ENCODE measurements around the gene KLB. TPM values are rescaled to one million over a fixed set of nuclear protein-coding genes. Genes with fewer than 3 reads are reported as not detected.
"Not testable (repeated sequence)": the region's sequence is repeated elsewhere in the genome, so short reads cannot be mapped to it uniquely, and the experiment has no call there.

The KLB gene
- total RNA-seq, 3 donors from 2014 or later, result not detected

DNA sequence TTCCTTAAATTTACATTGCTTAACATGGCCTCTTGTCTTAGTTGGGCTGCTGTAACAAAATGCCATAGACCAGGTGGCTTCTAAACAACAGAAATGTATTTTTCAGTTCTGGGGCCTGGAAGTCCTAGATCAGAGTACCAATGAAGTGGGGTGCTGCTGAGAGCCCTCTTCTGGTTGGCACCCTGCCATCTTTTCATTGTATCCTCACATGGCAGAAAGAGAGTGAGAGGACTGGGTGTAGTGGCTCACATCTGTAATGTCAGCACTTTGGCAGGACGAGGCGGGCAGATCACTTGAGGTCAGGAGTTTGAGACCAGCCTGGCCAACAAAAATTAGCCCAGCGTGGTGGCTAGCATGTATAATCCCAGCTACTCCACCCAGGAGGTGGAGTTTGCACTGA, 12.0 kb upstream of the KLB start:
- ATAC-seq, result no peak
- H3K36me3 Mint-ChIP-seq (ENCODE audit: insufficient read depth), result no peaks in the 10 kb centered on the region
- H3K4me1 Mint-ChIP-seq (ENCODE audit: low read depth), result no peaks in the 10 kb centered on the region
- no peaks in the 10 kb centered on the region for H3K9me3 Mint-ChIP-seq
- H3K4me3 Mint-ChIP-seq, result no peak overlapping the region
- H3K27me3 Mint-ChIP-seq (ENCODE audit: low read depth), result no peaks in the 10 kb centered on the region
- DNase-seq, result no peak

DNA sequence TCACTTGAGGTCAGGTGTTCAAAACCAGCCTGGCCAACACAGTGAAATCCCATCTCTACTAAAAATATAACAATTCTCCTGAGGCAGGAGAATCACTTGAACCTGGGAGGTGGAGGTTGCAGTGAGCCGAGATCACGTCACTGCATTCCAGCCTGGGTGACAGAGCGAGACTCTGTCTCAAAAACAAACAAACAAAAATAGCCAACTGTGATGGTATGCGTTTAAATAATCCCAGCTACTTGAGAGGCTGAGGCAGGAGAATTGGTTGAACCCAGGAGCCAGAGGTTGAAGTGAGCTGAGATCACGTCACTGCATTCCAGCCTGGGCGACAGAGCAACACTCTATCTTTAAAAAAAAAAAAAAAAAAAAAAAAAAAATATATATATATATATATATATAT, 5.1 kb upstream of the KLB start:
- not testable (repeated sequence) for DNase-seq; ATAC-seq; H3K4me1 Mint-ChIP-seq (ENCODE audit: low read depth); H3K27me3 Mint-ChIP-seq (ENCODE audit: low read depth); H3K4me3 Mint-ChIP-seq; H3K36me3 Mint-ChIP-seq (ENCODE audit: insufficient read depth); H3K9me3 Mint-ChIP-seq

DNA sequence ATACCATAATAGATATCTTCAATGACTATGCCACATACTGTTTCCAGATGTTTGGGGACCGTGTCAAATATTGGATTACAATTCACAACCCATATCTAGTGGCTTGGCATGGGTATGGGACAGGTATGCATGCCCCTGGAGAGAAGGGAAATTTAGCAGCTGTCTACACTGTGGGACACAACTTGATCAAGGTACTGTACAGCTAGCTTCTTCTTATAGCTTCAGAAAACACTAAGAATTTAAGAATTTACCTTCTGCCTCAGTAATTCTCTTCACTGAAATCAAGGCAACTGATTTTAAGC, 805 bp downstream of the KLB start:
- H3K4me1 Mint-ChIP-seq (ENCODE audit: low read depth), result no peaks in the 10 kb centered on the region
- no peaks in the 10 kb centered on the region for H3K36me3 Mint-ChIP-seq (ENCODE audit: insufficient read depth)
- H3K4me3 Mint-ChIP-seq, result no peak overlapping the region
- ATAC-seq (no peak), DNase-seq (no peak)
- peaks cover 7% of the 10 kb centered on the region for H3K27me3 Mint-ChIP-seq (ENCODE audit: low read depth)
- no peaks in the 10 kb centered on the region for H3K9me3 Mint-ChIP-seq

DNA sequence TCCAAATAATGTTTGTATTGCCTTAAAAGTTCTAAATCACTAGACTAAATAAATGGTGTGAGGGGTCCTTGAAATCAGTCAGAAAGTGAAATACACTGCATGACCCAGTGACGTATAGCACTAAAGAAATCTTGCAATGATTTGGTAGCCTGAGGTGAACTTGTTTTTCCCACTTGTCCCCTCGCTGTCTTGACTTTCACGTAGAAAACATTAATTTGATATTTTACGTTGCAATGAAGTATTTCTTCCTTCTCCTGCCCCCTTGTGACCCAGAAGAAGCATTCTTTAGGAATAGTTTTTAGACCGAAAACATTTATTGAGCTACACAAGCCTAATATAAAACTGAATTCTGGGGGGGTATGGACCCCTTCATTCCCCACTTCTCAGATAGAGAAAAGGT, 3.7 kb downstream of the KLB start:
- Mint-ChIP-seq H3K4me1 (ENCODE audit: low read depth) (no peaks in the 10 kb centered on the region), H3K4me3 (no peak overlapping the region), H3K9me3 (no peaks in the 10 kb centered on the region), H3K36me3 (ENCODE audit: insufficient read depth) (no peaks in the 10 kb centered on the region), H3K27me3 (ENCODE audit: low read depth) (peaks cover 7% of the 10 kb centered on the region)
- DNase-seq (no peak), ATAC-seq (no peak)

DNA sequence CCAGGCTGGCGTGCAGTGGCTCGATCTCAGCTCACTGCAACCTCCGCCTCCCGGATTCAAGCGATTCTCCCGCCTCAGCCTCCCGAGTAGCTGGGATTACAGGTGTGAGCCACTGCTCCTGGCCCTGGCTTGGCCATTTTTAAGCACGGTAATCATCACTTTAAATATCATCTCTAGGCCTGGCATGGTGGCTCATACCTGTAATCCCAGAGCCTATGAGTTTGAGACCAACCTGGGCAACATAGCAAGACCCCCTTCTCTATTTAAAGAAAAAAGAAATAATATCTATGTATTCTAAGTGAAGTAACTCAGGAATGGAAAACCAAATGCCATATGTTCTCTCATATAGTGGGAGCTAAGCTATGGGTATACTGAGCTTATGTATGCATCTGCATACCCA, 4.8 kb downstream of the KLB start:
- not testable (repeated sequence) for H3K4me3 Mint-ChIP-seq; H3K36me3 Mint-ChIP-seq (ENCODE audit: insufficient read depth); DNase-seq; H3K4me1 Mint-ChIP-seq (ENCODE audit: low read depth); ATAC-seq; H3K9me3 Mint-ChIP-seq; H3K27me3 Mint-ChIP-seq (ENCODE audit: low read depth)

DNA sequence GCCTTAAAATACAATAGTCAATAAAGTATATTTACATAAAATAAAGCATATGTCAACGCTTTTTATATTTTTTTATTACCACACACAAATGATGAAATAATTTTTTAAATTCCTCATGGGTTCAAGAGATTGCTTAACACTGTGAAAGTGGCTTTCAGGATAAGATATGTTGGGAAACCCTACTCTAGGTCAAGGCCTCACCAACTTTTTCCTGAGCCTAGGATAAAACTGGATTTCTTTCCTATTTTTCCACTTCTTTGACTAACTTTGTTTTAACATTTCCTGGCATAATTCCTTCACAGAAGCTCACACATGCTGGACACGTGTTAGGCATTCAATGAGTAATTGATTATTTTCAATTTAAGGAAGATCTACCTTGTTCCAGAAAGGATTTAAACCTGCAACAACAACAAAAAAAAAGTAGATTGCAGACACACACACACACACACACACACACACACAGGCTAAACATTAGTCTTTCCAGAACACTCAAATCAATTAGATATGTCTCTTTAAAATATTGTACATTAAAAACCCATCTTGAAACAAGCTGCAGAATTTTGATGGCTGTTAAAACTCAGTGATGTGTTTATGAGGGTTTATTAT, 9.1 kb downstream of the KLB start:
- H3K36me3 Mint-ChIP-seq (ENCODE audit: insufficient read depth), result no peaks in the 10 kb centered on the region
- no peak for ATAC-seq
- H3K4me1 Mint-ChIP-seq (ENCODE audit: low read depth), result no peaks in the 10 kb centered on the region
- peaks cover 4% of the 10 kb centered on the region for H3K27me3 Mint-ChIP-seq (ENCODE audit: low read depth)
- no peaks in the 10 kb centered on the region for H3K9me3 Mint-ChIP-seq
- no peak overlapping the region for H3K4me3 Mint-ChIP-seq
- DNase-seq, result no peak

DNA sequence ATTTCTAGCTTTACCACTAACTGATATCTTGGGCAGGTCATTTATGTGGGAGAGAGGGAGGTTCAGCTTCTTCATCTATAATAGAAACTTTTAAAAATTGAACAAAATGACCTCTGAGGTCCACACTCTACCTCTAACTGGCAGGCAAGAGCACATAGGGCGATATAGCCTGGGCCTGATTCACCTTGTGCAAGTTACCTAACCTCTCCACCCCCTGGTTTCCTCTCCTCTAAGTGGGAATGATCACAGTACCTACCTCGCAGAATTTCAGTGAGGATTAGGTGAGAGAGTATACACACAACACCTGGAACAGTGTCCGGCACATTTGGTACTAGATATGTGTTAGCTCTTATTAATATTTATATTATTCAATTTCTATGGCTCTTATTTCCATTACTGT, 15.5 kb downstream of the KLB start:
- no peaks in the 10 kb centered on the region for H3K4me1 Mint-ChIP-seq (ENCODE audit: low read depth)
- no peaks in the 10 kb centered on the region for H3K9me3 Mint-ChIP-seq
- H3K4me3 Mint-ChIP-seq, result no peak overlapping the region
- no peaks in the 10 kb centered on the region for H3K27me3 Mint-ChIP-seq (ENCODE audit: low read depth)
- ATAC-seq (no peak), DNase-seq (no peak)
- no peaks in the 10 kb centered on the region for H3K36me3 Mint-ChIP-seq (ENCODE audit: insufficient read depth)

DNA sequence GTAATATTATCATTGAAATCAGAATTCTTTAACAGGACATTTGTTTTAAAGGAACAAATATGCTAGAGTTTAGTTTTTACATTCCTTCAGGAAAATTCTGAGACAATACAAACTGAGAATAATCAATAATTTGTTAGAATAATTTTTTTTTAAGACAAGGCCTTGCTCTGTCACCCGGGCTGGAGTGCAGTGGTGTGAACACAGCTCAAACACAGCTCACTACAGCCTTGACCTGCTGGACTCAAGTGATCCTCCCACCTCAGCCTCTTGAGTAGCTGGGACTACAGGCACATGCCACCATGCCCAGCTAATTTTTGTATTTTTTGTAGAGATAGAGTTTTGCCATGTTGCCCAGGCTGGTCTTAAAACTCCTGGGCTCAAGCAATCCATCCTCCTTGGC, 18.6 kb downstream of the KLB start:
- not testable (repeated sequence) for DNase-seq; H3K27me3 Mint-ChIP-seq (ENCODE audit: low read depth); ATAC-seq; H3K4me1 Mint-ChIP-seq (ENCODE audit: low read depth); H3K4me3 Mint-ChIP-seq; H3K9me3 Mint-ChIP-seq; H3K36me3 Mint-ChIP-seq (ENCODE audit: insufficient read depth)

DNA sequence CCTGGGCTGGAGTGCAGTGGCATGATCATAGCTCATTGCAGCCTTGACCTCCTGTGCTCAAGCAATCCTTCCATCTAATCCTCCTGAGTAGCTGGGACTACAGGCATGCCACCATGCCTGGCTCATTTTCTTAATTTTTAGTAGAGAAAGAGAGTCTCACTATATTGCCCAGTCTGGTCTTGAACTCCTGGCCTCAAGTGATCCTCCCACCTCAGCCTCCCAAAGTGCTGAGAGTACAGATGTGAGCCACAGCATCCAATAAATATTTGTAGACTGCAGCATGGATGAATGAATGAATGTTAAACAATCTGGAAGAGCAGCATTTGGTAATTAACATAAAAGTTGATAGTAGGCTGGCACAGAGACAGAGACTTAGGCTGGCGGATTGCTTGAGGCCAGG, 20.0 kb downstream of the KLB start:
- ATAC-seq, result no peak
- H3K9me3 Mint-ChIP-seq, result no peaks in the 10 kb centered on the region
- H3K36me3 Mint-ChIP-seq (ENCODE audit: insufficient read depth), result no peaks in the 10 kb centered on the region
- no peaks in the 10 kb centered on the region for H3K27me3 Mint-ChIP-seq (ENCODE audit: low read depth)
- no peak overlapping the region for H3K4me3 Mint-ChIP-seq
- H3K4me1 Mint-ChIP-seq (ENCODE audit: low read depth), result no peaks in the 10 kb centered on the region
- no peak for DNase-seq

DNA sequence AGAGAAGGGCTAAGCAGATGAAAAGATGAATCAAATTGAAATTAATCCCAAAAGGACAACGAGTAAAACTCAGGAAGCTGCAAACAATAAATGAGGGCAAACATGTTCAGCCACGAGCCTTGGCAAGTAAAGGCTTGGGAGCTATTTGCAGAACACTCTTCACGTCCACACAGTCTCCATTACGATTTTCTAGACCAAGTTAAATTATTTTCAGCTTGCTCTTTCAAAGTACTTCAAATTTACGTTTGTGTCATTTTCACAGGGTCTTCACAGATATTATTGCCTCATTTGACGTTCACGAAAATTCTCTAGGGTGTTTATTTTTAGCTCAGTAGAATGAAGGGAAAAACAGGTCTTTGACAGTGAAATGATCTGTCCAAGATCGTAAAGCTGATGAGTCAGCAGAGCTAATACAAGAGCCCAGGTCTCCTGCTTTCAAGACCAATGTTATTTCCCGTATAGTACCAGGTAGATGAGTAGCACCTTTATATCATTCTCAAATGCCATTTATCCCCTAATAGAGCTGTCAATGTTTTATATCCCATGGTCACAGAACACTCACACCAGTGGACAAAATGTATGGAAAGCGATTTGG, 20.9 kb downstream of the KLB start:
- DNase-seq (no peak), ATAC-seq (no peak)
- H3K27me3 Mint-ChIP-seq (ENCODE audit: low read depth), result no peaks in the 10 kb centered on the region
- no peaks in the 10 kb centered on the region for H3K36me3 Mint-ChIP-seq (ENCODE audit: insufficient read depth)
- H3K4me3 Mint-ChIP-seq, result no peak overlapping the region
- no peaks in the 10 kb centered on the region for H3K4me1 Mint-ChIP-seq (ENCODE audit: low read depth)
- H3K9me3 Mint-ChIP-seq, result no peaks in the 10 kb centered on the region

DNA sequence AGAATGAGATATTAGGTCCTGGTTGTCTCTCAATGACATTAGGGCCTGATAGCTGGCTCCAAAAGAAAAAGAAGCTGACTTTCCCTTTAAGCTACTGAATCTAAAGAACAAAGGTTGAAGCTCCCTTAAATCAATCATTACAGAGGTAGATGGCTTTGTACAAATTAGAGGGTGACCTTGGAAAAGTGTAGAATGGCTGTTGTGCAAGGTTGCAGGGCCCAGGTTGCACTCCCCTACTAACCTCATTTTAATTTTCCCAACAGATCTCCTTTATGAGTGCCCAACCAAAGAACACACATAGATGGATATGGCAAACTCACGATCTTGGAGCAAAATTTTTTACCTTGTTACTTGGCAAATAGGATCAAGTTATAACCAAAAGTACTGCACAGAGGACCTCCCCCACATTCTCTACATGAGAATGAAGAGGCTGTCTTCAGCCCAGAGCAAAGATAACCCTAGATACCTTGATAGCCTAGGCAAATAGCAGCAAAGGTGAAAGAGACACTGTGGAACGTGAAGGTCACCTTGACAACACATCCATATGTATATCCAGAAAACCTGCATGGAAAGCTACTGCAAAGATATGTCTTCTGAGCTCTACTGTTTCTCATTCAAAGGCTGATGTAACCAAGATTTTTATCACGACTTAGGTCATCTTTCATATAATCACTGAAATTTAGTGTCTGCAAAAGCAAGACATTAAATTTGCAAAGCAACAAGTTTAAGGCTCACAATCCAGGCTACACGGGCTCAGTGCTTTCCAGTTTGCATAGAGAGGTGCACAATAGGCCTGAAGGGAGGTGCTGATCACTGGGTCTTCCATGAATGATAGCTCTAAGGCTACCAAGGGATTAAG, 23.0 kb downstream of the KLB start:
- Mint-ChIP-seq H3K27me3 (ENCODE audit: low read depth) (no peaks in the 10 kb centered on the region), H3K36me3 (ENCODE audit: insufficient read depth) (no peaks in the 10 kb centered on the region), H3K4me3 (no peak overlapping the region), H3K9me3 (no peaks in the 10 kb centered on the region), H3K4me1 (ENCODE audit: low read depth) (no peaks in the 10 kb centered on the region)
- DNase-seq (no peak), ATAC-seq (no peak)

DNA sequence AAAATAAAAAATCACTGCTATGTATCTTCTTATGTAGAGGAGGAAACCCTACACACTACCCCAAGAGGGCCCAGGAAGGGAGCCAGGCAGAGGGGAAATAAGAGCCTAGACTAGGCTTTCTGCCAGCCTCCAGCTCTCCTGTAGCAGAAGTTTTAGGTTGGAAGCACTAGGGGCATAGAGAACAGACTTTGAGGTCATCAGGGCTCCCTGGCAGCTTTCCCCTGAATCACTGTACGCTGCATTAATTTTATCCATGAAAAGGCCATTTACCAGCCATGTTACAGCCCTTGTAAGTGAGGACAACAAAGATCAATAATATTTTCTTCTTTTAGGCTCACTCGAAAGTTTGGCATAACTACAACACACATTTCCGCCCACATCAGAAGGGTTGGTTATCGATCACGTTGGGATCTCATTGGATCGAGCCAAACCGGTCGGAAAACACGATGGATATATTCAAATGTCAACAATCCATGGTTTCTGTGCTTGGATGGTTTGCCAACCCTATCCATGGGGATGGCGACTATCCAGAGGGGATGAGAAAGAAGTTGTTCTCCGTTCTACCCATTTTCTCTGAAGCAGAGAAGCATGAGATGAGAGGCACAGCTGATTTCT, 27.3 kb downstream of the KLB start:
- H3K9me3 Mint-ChIP-seq, result no peaks in the 10 kb centered on the region
- no peaks in the 10 kb centered on the region for H3K4me1 Mint-ChIP-seq (ENCODE audit: low read depth)
- no peaks in the 10 kb centered on the region for H3K36me3 Mint-ChIP-seq (ENCODE audit: insufficient read depth)
- ATAC-seq, result no peak
- peaks cover 3% of the 10 kb centered on the region for H3K27me3 Mint-ChIP-seq (ENCODE audit: low read depth)
- H3K4me3 Mint-ChIP-seq, result no peak overlapping the region
- DNase-seq, result no peak

DNA sequence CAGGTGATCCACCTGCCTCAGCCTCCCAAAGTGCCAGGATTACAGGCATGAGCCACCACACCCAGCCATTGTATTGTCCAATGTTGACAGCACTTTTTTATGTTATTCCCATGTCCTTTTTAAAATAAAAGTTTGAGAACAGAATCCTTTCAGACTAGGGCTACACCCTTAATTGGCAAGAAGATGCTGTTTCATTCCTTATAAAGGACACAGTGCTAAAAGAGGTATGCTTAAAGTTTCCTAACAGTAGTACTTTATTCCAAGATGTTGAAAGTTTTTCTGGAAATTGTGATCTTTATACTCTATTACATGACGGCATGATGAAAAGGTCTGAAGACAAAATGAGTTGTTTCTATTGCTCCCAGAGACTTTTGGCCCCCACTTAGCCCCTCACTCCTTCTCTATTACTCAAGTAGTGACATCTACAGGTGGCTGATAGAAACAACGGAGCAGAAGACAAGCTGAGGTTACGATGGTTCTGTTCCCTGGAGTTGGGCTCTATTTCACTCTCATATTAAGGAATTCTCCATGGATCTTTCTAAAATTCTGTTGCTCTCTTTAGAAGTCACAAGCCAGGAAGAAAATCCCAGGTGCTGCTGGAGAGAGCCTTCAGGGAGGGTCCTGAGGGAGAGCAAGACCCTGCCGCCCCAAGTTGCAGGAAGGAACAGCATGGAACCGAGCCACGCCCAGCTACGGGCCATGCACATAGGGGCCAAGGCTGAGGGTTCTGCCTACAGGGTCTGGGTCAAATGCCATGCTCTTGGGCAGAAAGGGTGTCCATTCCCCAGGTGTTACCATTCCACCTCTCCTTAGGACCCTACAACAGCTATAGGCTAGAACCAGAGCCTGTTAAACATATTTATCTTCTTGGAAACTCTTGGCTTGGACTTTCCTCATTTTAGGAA, 29.2 kb downstream of the KLB start:
- DNase-seq (no peak), ATAC-seq (no peak)
- no peaks in the 10 kb centered on the region for H3K36me3 Mint-ChIP-seq (ENCODE audit: insufficient read depth)
- no peaks in the 10 kb centered on the region for H3K9me3 Mint-ChIP-seq
- H3K27me3 Mint-ChIP-seq (ENCODE audit: low read depth), result peaks cover 7% of the 10 kb centered on the region
- no peak overlapping the region for H3K4me3 Mint-ChIP-seq
- no peaks in the 10 kb centered on the region for H3K4me1 Mint-ChIP-seq (ENCODE audit: low read depth)

DNA sequence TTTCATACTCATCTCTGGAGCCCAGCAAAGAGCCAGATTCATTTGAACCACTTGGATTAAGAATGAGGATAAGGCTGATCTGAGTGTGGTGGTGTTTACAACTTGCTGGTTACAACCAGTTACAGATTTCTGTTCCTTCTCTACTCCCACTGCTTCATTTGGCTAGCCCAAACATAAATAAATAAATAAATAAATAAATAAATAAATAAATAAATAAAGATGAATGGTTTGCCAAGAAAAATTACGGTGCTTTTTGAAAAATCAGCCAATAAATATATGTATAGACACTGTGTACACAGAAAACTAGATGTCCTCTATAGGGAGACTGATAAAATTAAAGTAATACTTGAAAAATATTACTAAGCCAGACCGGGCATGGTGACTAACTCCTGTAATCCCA, 34.9 kb downstream of the KLB start:
- Mint-ChIP-seq H3K4me3 (no peak overlapping the region), H3K4me1 (ENCODE audit: low read depth) (no peaks in the 10 kb centered on the region), H3K27me3 (ENCODE audit: low read depth) (peaks cover 7% of the 10 kb centered on the region), H3K36me3 (ENCODE audit: insufficient read depth) (no peaks in the 10 kb centered on the region), H3K9me3 (no peaks in the 10 kb centered on the region)
- DNase-seq (no peak), ATAC-seq (no peak)

All from activated T-cell treated with anti-CD3 and anti-CD28 coated beads, Interleukin-2, amount 50 U/mL, for 4 hours (primary cell).